B cell (primary cell): ENCODE data around the gene NAPSA.

Source experiments
- EZH2 ChIP-seq: IDR thresholded peaks from 2 replicates; pipeline ENCODE4 v1.6.1; 2012; ENCODE audit warnings: borderline replicate concordance, low read depth, mild to moderate bottlenecking, moderate library complexity, low read length; ENCODE audit not compliant: insufficient read depth, poor library complexity, severe bottlenecking
- TF ChIP-seq, protein P1 (sequence below): fragments of 200-600 bp; IDR thresholded peaks from one replicate; pipeline ENCODE4 v1.8.0; 2022; ENCODE audit warnings: antibody characterized with exemption, mild to moderate bottlenecking

DNA sequence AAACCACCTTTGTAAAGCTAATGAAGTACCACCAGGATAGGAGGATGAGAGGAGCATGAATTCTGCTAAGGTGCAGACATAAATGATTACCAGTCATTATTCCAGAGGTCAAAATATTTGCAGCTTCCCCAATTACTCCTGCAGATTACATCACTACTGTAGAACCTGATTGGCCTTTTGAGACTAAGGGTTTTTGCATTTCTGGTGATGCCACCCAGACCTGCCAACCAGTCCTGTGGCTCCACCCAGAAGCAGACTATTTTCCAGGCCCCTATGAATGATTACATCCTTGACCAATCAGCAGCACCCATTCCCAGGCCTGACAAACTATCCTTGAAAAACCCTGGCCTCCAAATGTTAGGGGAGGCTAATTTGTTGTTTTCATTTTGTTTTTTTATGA is 25.1 kb downstream of the NAPSA start:
- TF ChIP-seq, protein P1, sequence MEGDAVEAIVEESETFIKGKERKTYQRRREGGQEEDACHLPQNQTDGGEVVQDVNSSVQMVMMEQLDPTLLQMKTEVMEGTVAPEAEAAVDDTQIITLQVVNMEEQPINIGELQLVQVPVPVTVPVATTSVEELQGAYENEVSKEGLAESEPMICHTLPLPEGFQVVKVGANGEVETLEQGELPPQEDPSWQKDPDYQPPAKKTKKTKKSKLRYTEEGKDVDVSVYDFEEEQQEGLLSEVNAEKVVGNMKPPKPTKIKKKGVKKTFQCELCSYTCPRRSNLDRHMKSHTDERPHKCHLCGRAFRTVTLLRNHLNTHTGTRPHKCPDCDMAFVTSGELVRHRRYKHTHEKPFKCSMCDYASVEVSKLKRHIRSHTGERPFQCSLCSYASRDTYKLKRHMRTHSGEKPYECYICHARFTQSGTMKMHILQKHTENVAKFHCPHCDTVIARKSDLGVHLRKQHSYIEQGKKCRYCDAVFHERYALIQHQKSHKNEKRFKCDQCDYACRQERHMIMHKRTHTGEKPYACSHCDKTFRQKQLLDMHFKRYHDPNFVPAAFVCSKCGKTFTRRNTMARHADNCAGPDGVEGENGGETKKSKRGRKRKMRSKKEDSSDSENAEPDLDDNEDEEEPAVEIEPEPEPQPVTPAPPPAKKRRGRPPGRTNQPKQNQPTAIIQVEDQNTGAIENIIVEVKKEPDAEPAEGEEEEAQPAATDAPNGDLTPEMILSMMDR = no peak
- no peak for TF ChIP-seq EZH2
